BLaER1 (cell line): ENCODE data around the gene ZC3HAV1.

ENCODE experiments used
- H3K27ac ChIP-seq: shearing (Covaris generic); formaldehyde crosslinking; 2 replicates; pipeline ENCODE4 v1.8.1; 2022
- H3K27me3 ChIP-seq: shearing (Covaris generic); formaldehyde crosslinking; 2 replicates; pipeline ENCODE4 v1.8.1; 2022
- H3K36me3 ChIP-seq: shearing (Covaris generic); formaldehyde crosslinking; 2 replicates; pipeline ENCODE4 v1.8.1; 2022
- H3K4me1 ChIP-seq: shearing (Covaris generic); formaldehyde crosslinking; 2 replicates; pipeline ENCODE4 v1.8.1; 2022
- H3K4me2 ChIP-seq: shearing (Covaris generic); formaldehyde crosslinking; 2 replicates; pipeline ENCODE4 v1.8.1; 2022
- H3K4me3 ChIP-seq: shearing (Covaris generic); formaldehyde crosslinking; 2 replicates; pipeline ENCODE4 v1.8.1; 2022
- H3K9ac ChIP-seq: shearing (Covaris generic); formaldehyde crosslinking; 2 replicates; pipeline ENCODE4 v1.8.1; 2022
- H3K9me3 ChIP-seq: shearing (Covaris generic); formaldehyde crosslinking; 2 replicates; pipeline ENCODE4 v1.8.1; 2022
- H4K20me1 ChIP-seq: shearing (Covaris generic); formaldehyde crosslinking; 2 replicates; pipeline ENCODE4 v1.8.1; 2022
- Cebpa-rat ChIP-seq: shearing (Covaris generic); IDR thresholded peaks from 2 replicates; pipeline ENCODE4 v1.8.1; 2022

Gene ZC3HAV1

DNA sequence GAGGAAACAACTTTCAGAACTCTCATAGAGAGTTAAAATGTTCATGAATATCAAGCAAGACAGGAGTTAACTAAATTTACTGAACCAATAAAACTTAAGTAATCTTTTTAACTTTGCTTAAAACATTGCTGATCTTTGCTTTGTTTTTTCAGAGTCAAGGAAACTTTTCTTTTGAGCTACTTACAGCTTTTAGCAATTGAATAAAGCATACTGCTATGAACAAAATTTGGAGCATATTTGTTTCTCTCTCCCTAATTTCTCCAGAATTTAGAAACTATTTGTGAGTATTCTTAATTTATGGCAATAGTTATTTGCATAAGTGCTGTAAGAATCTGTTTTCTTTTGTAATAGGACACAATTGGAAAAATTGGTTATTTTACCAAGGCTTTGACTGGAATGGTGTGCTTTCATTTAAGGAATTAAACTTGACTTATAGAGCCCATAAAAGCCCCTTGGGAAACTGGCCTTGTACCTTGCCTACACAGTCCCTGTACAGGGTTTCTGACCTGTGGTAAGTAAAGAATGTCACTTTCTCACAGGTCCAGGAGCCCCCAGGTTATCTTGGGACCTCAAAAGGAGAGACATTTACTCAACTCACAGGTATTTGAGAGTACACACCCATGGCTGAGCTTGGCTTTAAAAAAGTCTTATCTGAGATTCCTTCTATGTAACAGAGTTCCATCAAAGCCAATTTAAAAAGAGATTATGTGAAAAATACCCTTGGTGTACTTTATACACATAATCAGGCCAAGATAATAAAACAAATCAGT lies 105.0 kb downstream of the ZC3HAV1 start:
- Histone ChIP-seq H4K20me1 (no peaks in the 10 kb centered on the region), H3K4me1 (no peaks in the 10 kb centered on the region), H3K4me2 (no peak overlapping the region), H3K9ac (no peak overlapping the region), H3K4me3 (no peak overlapping the region), H3K36me3 (no peaks in the 10 kb centered on the region), H3K27ac (no peak overlapping the region), H3K9me3 (peaks cover 20% of the 10 kb centered on the region; the same call in 1 of the 2 replicates), H3K27me3 (no peaks in the 10 kb centered on the region)
- TF ChIP-seq Cebpa-rat: no peak

DNA sequence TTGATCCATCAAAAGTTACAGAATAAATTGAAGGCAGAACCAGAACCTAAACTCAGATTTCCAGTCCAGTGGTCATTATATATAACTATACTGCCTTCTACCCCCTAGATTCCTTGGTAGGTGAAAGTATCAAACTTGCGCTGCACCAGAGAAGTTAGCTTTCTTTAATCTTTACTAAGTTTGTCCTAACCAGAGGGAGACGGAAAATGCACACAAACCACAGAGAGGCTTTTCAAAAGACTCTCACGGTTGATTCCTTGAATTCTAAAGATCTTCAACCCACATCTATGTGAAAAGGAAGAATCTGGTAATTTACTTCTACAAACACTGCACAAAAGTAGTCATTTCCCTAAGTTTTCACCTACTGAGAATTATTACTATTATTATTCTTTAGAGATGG lies 110.1 kb downstream of the ZC3HAV1 start:
- Histone ChIP-seq H3K36me3 (no peaks in the 10 kb centered on the region), H3K4me2 (no peak overlapping the region), H4K20me1 (no peaks in the 10 kb centered on the region), H3K27ac (no peak overlapping the region), H3K9me3 (peaks cover 6% of the 10 kb centered on the region; the same call in 1 of the 2 replicates), H3K4me1 (no peaks in the 10 kb centered on the region), H3K9ac (no peak overlapping the region), H3K27me3 (no peaks in the 10 kb centered on the region), H3K4me3 (no peak overlapping the region)
- TF ChIP-seq Cebpa-rat: no peak
